HG03565 (cell line): ENCODE data around the gene LCORL.

ENCODE experiments used
- ATAC-seq: cut with Tn5 transposase; IDR thresholded peaks from one replicate; pipeline ENCODE4 v1.9.1; 2021; ENCODE audit warnings: mild to moderate bottlenecking, moderate library complexity; ENCODE audit not compliant: unreplicated experiment

The LCORL gene

GRCh38 chr4:17939054-17939453 is 82.5 kb downstream of the LCORL start:
- no peak for ATAC-seq

GRCh38 chr4:17934286-17934685 is 87.3 kb downstream of the LCORL start:
- no peak for ATAC-seq

- no peak for ATAC-seq
Measured at GRCh38 chr4:17933126-17933525, 88.4 kb downstream of the LCORL start.

GRCh38 chr4:17932041-17932440 is 89.5 kb downstream of the LCORL start:
- no peak for ATAC-seq

- ATAC-seq: no peak
Measured at GRCh38 chr4:17930256-17930655, 91.3 kb downstream of the LCORL start.

- ATAC-seq: no peak
Measured at GRCh38 chr4:17924189-17924588, 97.4 kb downstream of the LCORL start.

GRCh38 chr4:17921451-17921850 is 100.1 kb downstream of the LCORL start:
- ATAC-seq: no peak

GRCh38 chr4:17920681-17921080 is 100.9 kb downstream of the LCORL start:
- ATAC-seq: no peak

GRCh38 chr4:17915439-17915838 is 106.1 kb downstream of the LCORL start:
- no peak for ATAC-seq

GRCh38 chr4:17912011-17912410 is 109.5 kb downstream of the LCORL start:
- ATAC-seq: no peak

GRCh38 chr4:17911608-17912007 is 109.9 kb downstream of the LCORL start:
- no peak for ATAC-seq

- ATAC-seq: no peak
Measured at GRCh38 chr4:17898553-17899055, 123.0 kb downstream of the LCORL start.

- ATAC-seq: no peak
Measured at GRCh38 chr4:17895481-17895880, 126.1 kb downstream of the LCORL start.

- ATAC-seq: no peak
Measured at GRCh38 chr4:17894421-17894820, 127.1 kb downstream of the LCORL start.

GRCh38 chr4:17889692-17890091 is 131.9 kb downstream of the LCORL start:
- ATAC-seq: no peak

- no peak for ATAC-seq
Measured at GRCh38 chr4:17884511-17884910, 137.0 kb downstream of the LCORL start.

- ATAC-seq: no peak
Measured at GRCh38 chr4:17884063-17884462, 137.5 kb downstream of the LCORL start.

- no peak for ATAC-seq
Measured at GRCh38 chr4:17877661-17878060, 143.9 kb downstream of the LCORL start.

- no peak for ATAC-seq
Measured at GRCh38 chr4:17876943-17877342, 144.6 kb downstream of the LCORL start.

GRCh38 chr4:17875402-17876070 is 146.0 kb downstream of the LCORL start:
- peak; percentile 98 for ATAC-seq

GRCh38 chr4:17869327-17869726 is 152.2 kb downstream of the LCORL start:
- ATAC-seq: no peak

- no peak for ATAC-seq
Measured at GRCh38 chr4:17867276-17867675, 154.3 kb downstream of the LCORL start.

- ATAC-seq: no peak
Measured at GRCh38 chr4:17866810-17867209, 154.7 kb downstream of the LCORL start.
